ENCODE results near the gene GPC5.

DNA sequence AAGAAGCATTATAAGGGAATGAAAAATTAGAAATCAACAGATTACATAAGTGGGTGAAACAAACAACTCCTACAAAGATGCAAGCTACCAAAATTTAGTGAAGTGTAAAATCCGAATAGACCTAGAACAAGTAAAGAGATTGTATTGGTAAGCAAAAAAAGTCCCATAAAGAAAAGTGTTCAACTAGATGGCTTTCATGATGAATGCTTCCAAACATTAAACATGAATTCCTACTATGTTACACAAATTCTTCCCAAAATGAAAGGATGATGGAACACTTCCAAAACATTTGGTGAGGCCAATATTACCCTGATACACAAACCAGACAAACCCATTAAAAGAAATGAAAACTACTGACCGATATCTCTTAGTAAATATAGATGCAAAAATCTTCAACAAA lies 139.0 kb downstream of the GPC5 start:
- TF ChIP-seq JUN (IDR thresholded peaks at IDR 0.05; ENCODE audit: low read depth, low read length), result no peak
- TF ChIP-seq, protein P1, sequence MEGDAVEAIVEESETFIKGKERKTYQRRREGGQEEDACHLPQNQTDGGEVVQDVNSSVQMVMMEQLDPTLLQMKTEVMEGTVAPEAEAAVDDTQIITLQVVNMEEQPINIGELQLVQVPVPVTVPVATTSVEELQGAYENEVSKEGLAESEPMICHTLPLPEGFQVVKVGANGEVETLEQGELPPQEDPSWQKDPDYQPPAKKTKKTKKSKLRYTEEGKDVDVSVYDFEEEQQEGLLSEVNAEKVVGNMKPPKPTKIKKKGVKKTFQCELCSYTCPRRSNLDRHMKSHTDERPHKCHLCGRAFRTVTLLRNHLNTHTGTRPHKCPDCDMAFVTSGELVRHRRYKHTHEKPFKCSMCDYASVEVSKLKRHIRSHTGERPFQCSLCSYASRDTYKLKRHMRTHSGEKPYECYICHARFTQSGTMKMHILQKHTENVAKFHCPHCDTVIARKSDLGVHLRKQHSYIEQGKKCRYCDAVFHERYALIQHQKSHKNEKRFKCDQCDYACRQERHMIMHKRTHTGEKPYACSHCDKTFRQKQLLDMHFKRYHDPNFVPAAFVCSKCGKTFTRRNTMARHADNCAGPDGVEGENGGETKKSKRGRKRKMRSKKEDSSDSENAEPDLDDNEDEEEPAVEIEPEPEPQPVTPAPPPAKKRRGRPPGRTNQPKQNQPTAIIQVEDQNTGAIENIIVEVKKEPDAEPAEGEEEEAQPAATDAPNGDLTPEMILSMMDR (IDR thresholded peaks at IDR 0.05; ENCODE audit: control extremely low read depth in 1 of 3, insufficient read depth in 1 of 3, low read depth in 1 of 3, low read length in 3 of 3), result no peak

Measured in H1 (cell line).